H9 (cell line): ENCODE results near the gene IL3RA. TPM values are rescaled to one million over a fixed set of nuclear protein-coding genes. Genes with fewer than 3 reads are reported as not detected.
A peak's percentile ranks its signal among the peaks of the same experiment; 100 is the strongest.

ENCODE experiments used
- DNase-seq: peaks from one replicate; pipeline ENCODE4 v3.0.0-alpha.2; 2017
- H2AFZ ChIP-seq: one replicate; pipeline ENCODE4 v1.6.1; 2013; ENCODE audit warnings: mild to moderate bottlenecking, low read length, control low read depth, moderate library complexity
- H2AK5ac ChIP-seq: 2 replicates; pipeline ENCODE4 v1.6.1; 2013; ENCODE audit warnings: low read length, control low read depth, mixed read lengths; ENCODE audit not compliant: insufficient read length
- H2BK120ac ChIP-seq: one replicate; pipeline ENCODE4 v1.6.1; 2013; ENCODE audit warnings: low read depth, mild to moderate bottlenecking, low read length, control low read depth, inconsistent platforms; ENCODE audit not compliant: poor library complexity, severe bottlenecking
- H2BK12ac ChIP-seq: 2 replicates; pipeline ENCODE4 v1.6.1; 2013; ENCODE audit warnings: low read length, control low read depth, mixed read lengths, low read depth; ENCODE audit not compliant: insufficient read length
- H2BK15ac ChIP-seq: 2 replicates; pipeline ENCODE4 v1.6.1; 2013; ENCODE audit warnings: low read depth, low read length, control low read depth
- H2BK20ac ChIP-seq: one replicate; pipeline ENCODE4 v1.6.1; 2013; ENCODE audit warnings: low read depth, mild to moderate bottlenecking, low read length, control low read depth, inconsistent platforms; ENCODE audit not compliant: poor library complexity, severe bottlenecking
- H2BK5ac ChIP-seq: 2 replicates; pipeline ENCODE4 v1.6.1; 2013; ENCODE audit warnings: low read length, control low read depth, mixed read lengths; ENCODE audit not compliant: insufficient read length
- H3K14ac ChIP-seq: 2 replicates; pipeline ENCODE4 v1.6.1; 2013; ENCODE audit warnings: low read length, control low read depth; ENCODE audit not compliant: insufficient read depth
- H3K18ac ChIP-seq: 2 replicates; pipeline ENCODE4 v1.6.1; 2013; ENCODE audit warnings: low read depth, mild to moderate bottlenecking, mixed read lengths, low read length, control low read depth; ENCODE audit not compliant: insufficient read length
- H3K23ac ChIP-seq: 2 replicates; pipeline ENCODE4 v1.6.1; 2013; ENCODE audit warnings: low read length, control low read depth, mixed read lengths, low read depth; ENCODE audit not compliant: insufficient read length
- H3K23me2 ChIP-seq: 2 replicates; pipeline ENCODE4 v1.6.1; 2013; ENCODE audit warnings: low read depth, mild to moderate bottlenecking, mixed read lengths, low read length, control low read depth; ENCODE audit not compliant: insufficient read length, poor library complexity, severe bottlenecking
- H3K27ac ChIP-seq: 2 replicates; pipeline ENCODE4 v1.5.1; 2013; ENCODE audit warnings: low read length, control low read depth, mixed read lengths, low read depth; ENCODE audit not compliant: insufficient read length
- H3K27me3 ChIP-seq: 2 replicates; pipeline ENCODE4 v1.6.1; 2013; ENCODE audit warnings: low read length, control low read depth, inconsistent platforms; ENCODE audit not compliant: insufficient read depth
- H3K4ac ChIP-seq: 2 replicates; pipeline ENCODE4 v1.6.1; 2013; ENCODE audit warnings: low read depth, mild to moderate bottlenecking, control low read depth, inconsistent platforms, low read length, moderate library complexity
- H3K4me1 ChIP-seq: 2 replicates; pipeline ENCODE4 v1.6.1; 2013; ENCODE audit warnings: low read length, control low read depth, inconsistent platforms; ENCODE audit not compliant: insufficient read depth
- H3K4me2 ChIP-seq: 2 replicates; pipeline ENCODE4 v1.6.1; 2013; ENCODE audit warnings: low read length, control low read depth, mixed read lengths; ENCODE audit not compliant: insufficient read length, insufficient read depth
- H3K56ac ChIP-seq: 2 replicates; pipeline ENCODE4 v1.6.1; 2013; ENCODE audit warnings: low read depth, mild to moderate bottlenecking, mixed read lengths, low read length, control low read depth; ENCODE audit not compliant: insufficient read length
- H3K79me1 ChIP-seq: 2 replicates; pipeline ENCODE4 v1.6.1; 2013; ENCODE audit warnings: low read depth, mild to moderate bottlenecking, moderate library complexity, low read length, control low read depth, inconsistent platforms; ENCODE audit not compliant: insufficient read depth, poor library complexity, severe bottlenecking
- H3K79me2 ChIP-seq: 2 replicates; pipeline ENCODE4 v1.6.1; 2013; ENCODE audit warnings: low read length, control low read depth, inconsistent platforms; ENCODE audit not compliant: insufficient read depth
- H3K9ac ChIP-seq: 2 replicates; pipeline ENCODE4 v1.6.1; 2013; ENCODE audit warnings: low read length, control low read depth, mixed read lengths; ENCODE audit not compliant: insufficient read length; ENCODE audit errors: extremely low read depth
- H3K9me3 ChIP-seq: one replicate; pipeline ENCODE4 v1.6.1; 2013; ENCODE audit warnings: low read depth, low read length, inconsistent platforms; ENCODE audit not compliant: control insufficient read depth
- H3T11ph ChIP-seq: one replicate; pipeline ENCODE4 v1.6.1; 2013; ENCODE audit warnings: mild to moderate bottlenecking, low read length, control low read depth, inconsistent platforms
- H4K20me1 ChIP-seq: one replicate; pipeline ENCODE4 v1.6.1; 2013; ENCODE audit not compliant: control insufficient read depth, insufficient read length, insufficient read depth
- H4K5ac ChIP-seq: 2 replicates; pipeline ENCODE4 v1.6.1; 2013; ENCODE audit warnings: low read depth, mild to moderate bottlenecking, mixed read lengths, low read length, control low read depth; ENCODE audit not compliant: insufficient read length
- H4K8ac ChIP-seq: replicated peaks from 2 replicates; pipeline ENCODE4 v1.6.1; 2013; ENCODE audit warnings: low read length, control low read depth, mixed read lengths, low read depth; ENCODE audit not compliant: insufficient read length
- H4K91ac ChIP-seq: 2 replicates; pipeline ENCODE4 v1.6.1; 2013; ENCODE audit warnings: low read depth, mild to moderate bottlenecking, moderate library complexity, mixed read lengths, low read length, control low read depth; ENCODE audit not compliant: insufficient read length
- H3K27ac Mint-ChIP-seq, 3 experiments: 2 replicates in 2 of 3; 3 replicates in 1 of 3; pipeline ENCODE4 v1.8.0; 2020 to 2021; ENCODE audit warnings: mixed read lengths in 3 of 3, mild to moderate bottlenecking in 1 of 3, moderate library complexity in 1 of 3
- H3K27me3 Mint-ChIP-seq: 2 replicates; pipeline ENCODE4 v1.8.0; 2021; ENCODE audit warnings: low read depth, mild to moderate bottlenecking, moderate library complexity, mixed read lengths
- H3K36me3 Mint-ChIP-seq, 3 experiments: 2 replicates in 2 of 3; 3 replicates in 1 of 3; pipeline ENCODE4 v1.8.0; 2020 to 2021; ENCODE audit warnings: low read depth in 3 of 3, mixed read lengths in 3 of 3; ENCODE audit not compliant: insufficient read depth in 1 of 3
- H3K4me1 Mint-ChIP-seq, 2 experiments: 2 replicates each; pipeline ENCODE4 v1.8.0; 2020; ENCODE audit warnings: mixed read lengths in 2 of 2
- H3K4me3 Mint-ChIP-seq, 2 experiments: 2 replicates in 1 of 2; 3 replicates in 1 of 2; pipeline ENCODE4 v1.8.0; 2020 to 2021; ENCODE audit warnings: mild to moderate bottlenecking in 2 of 2, mixed read lengths in 2 of 2, moderate library complexity in 1 of 2
- H3K9me3 Mint-ChIP-seq, 2 experiments: 2 replicates in 1 of 2; 3 replicates in 1 of 2; pipeline ENCODE4 v1.8.0; 2020; ENCODE audit warnings: mild to moderate bottlenecking in 2 of 2, mixed read lengths in 2 of 2, moderate library complexity in 1 of 2
- CTCF ChIP-seq: fragments of 200-600 bp; sonication (generic); conservative IDR thresholded peaks from 3 replicates; pipeline ENCODE4 v1.8.0; 2021; ENCODE audit warnings: antibody characterized with exemption, mild to moderate bottlenecking
- WGBS: extraction: QIAGEN DNeasy Blood & Tissue Kit; methylation state at CpG from one replicate; pipeline ENCODE4 v1.1.7; 2013; ENCODE audit warnings: missing lambda C conversion rate, low lambda C conversion rate, mixed read lengths; ENCODE audit not compliant: insufficient read length; ENCODE audit errors: extremely low coverage; 5-methylcytosine and 5-hydroxymethylcytosine counted together
- total RNA-seq: library from RNA; stranded (reverse); gene quantifications from 2 replicates; pipeline ENCODE4 v1.2.1, GENCODE V29; 2021

Gene IL3RA
- total RNA-seq, 1 experiment from 2014 or later = 0.24 TPM

DNA sequence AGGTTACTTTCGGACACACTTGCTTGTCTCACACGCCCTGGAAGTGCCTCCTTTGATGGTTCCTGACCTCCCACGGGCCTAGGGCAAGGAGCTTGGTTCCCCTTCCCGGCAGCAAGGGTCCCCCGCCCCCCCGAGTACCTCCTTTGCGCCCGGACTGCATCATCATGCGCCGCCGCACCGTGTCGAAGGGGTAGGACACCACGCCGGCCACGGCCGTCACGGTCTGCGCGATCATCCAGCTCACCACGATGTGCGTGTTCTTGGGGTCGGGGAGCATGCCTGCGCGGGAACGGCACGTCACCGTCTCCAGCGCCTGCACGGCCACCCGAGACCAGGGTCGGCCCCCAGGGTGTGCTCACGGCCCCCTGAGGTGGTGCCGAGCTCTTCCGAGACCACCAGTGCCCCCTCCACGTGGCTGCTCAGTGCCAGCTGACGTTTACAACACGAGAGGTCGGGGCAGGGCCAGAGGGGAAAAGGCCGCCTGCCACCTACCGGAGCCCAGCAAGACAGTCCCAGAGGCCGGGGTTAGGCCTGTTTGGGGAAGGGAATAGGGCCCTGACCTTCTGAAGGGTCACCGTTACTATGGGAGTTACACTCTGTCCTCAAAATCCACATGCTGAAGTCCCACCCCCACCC, 50.7 kb downstream of the IL3RA start:
- Mint-ChIP-seq H3K4me1 (peaks cover 6 to 32% of the 10 kb centered on the region in 2 experiments), H3K36me3 (peaks cover 60 to 90% (median 83%) of the 10 kb centered on the region in 3 experiments), H3K4me3 (peak overlapping the region in 1 of 2 experiments; percentile 49; a peak in 2 of 5 replicates), H3K9me3 (peaks cover 0 to 4% of the 10 kb centered on the region in 2 experiments; a peak in 2 of 5 replicates), H3K27me3 (no peaks in the 10 kb centered on the region; the same call in none of the 2 replicates), H3K27ac (peak overlapping the region in 1 of 3 experiments; percentile 49; a peak in 1 of 7 replicates)
- Histone ChIP-seq H2BK15ac (no peak overlapping the region), H4K20me1 (no peaks in the 10 kb centered on the region), H4K5ac (no peak overlapping the region), H4K91ac (no peak overlapping the region), H3K56ac (no peak overlapping the region), H3K23ac (no peak overlapping the region), H3K4me1 (no peaks in the 10 kb centered on the region; the same call in 1 of the 2 replicates), H2BK120ac (no peak overlapping the region), H3K79me2 (peaks cover 29% of the 10 kb centered on the region; the same call in 1 of the 2 replicates), H2BK20ac (no peak overlapping the region), H3K23me2 (peaks cover 5% of the 10 kb centered on the region), H2AK5ac (no peak overlapping the region), H3K9ac (no peak overlapping the region), H3K27ac (no peak overlapping the region), H4K8ac (no peak overlapping the region), H2BK5ac (no peak overlapping the region), H3K79me1 (peaks cover 15% of the 10 kb centered on the region), H3K4ac (no peak overlapping the region), H2BK12ac (no peak overlapping the region), H3T11ph (no peak overlapping the region), H3K27me3 (no peaks in the 10 kb centered on the region), H3K9me3 (no peaks in the 10 kb centered on the region), H3K14ac (no peak overlapping the region), H3K4me2 (no peak overlapping the region), H3K18ac (no peak overlapping the region), H2AFZ (no peak overlapping the region)
- no peak for TF ChIP-seq CTCF
- no peak for DNase-seq
- no CpG with 5 or more reads among the region's 43 CpGs for WGBS
